Medulla oblongata (tissue), 1 donor: Measurements from ENCODE around the gene NTM.

Experiments used
- DNase-seq: peaks from one replicate; pipeline ENCODE4 v3.0.0-alpha.2; 2015; ENCODE audit errors: extremely low spot score

Gene NTM

DNA sequence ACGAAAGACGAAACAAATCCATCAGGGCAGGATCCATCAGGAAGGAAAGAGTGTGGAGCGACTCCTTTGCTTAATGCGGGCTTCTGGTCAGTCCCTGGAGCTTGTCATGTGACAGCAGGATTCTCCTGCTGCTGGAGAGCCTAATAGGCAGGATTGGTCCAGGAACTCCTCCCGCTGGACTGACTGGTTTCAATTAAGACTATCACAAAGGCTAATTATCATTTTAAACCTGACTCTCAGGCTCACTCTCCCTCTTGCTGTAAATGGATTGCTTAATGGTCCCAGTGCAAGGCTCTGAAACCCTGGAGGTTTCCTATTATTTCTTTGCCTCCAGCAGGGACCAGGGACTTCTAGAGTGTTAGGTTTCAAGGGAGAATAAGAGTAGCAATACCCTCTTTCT, 493.8 kb downstream of the NTM start:
- no peak for DNase-seq

DNA sequence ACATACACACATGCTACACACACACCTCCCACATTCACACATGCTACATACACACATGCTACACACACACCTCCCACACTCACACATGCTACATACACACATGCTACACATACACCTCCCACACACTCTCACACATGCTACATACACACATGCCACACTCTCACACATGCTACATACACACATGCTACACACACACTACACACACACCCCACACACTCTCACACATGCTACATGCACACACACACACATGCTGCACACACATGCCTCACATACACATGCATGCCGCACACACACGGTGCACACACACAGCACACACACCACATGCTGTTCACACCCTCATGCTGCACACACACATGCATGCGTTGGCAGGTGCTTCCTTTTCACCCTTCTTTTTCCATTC, 495.4 kb downstream of the NTM start:
- no peak for DNase-seq

DNA sequence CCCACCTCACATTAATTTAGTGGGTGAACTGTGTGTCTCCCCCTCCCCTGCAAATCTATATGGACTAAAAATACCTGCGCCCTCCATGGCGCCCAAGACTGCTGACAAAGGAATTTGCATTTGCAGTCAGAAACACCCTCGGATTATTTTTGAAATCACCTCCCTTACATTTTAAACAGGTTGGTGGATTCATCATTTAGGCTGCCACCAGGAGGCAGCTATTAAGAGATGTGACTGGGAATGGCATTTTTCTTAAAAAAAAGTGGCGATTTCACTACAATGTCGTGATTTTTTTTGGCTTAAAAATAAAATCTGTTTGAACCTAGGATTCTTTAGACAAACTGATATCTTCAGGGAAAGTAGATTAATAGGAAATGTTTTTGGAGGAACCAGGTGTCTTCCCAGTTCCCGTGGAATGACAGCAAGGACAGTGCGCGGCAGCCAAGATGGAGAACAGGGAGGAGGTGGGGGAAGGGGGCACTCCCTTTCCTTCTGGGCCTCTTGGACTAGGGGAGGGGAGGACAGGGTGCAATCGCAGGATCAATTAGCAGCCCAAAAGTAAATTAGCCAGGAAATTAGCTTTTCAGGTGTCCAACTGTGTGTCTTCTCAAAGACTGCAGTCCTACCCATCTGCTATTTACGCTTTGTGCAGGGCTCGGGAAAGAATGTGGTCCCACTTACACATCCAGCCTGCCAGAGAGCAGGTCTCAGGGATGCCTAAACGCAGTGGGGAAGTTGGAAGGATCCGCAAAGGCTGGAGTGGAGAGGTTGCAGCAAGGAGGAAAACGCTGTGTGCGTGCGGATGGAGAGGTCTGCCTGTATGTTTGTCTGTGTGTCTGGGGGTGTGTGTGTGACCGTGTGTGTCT, 496.4 kb downstream of the NTM start:
- DNase-seq, result no peak

DNA sequence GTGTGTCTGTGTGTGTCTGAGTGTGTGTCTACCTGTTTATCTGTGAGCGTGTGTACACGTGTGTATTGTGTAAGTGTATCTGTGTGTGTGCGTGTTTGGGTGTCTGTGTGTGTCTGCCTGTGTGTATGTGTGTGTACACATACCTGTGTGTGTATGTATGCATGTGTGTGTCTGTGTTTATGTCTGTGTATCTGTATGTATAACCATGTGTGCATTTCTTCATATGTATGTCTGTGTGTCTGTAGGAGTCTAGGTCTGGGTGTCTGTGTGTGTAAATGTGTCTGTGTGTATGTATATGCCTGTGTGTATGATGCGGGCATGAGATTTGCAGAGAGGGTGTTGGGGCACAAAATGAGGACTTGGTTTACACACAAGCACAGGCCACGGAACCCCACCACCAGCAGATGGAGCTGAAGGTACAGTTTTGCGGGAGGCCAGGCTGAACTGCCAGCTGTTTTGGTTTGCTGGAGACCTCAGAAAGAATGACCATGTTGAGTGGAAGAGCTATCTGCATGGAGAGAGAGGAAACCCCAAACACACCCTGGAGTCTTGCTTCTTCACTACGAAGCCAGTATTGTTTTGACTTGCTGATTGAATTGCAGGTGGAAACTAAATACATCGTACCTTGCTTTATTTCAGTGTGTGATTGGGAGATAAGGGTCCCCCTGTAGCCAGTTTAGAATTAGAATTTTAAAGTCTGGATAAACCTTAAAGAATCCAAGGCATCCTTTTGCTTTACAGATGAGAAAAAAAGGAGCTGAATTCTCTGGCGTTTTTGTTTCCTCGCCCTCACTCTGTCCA, 497.2 kb downstream of the NTM start:
- peak; percentile 87 for DNase-seq

DNA sequence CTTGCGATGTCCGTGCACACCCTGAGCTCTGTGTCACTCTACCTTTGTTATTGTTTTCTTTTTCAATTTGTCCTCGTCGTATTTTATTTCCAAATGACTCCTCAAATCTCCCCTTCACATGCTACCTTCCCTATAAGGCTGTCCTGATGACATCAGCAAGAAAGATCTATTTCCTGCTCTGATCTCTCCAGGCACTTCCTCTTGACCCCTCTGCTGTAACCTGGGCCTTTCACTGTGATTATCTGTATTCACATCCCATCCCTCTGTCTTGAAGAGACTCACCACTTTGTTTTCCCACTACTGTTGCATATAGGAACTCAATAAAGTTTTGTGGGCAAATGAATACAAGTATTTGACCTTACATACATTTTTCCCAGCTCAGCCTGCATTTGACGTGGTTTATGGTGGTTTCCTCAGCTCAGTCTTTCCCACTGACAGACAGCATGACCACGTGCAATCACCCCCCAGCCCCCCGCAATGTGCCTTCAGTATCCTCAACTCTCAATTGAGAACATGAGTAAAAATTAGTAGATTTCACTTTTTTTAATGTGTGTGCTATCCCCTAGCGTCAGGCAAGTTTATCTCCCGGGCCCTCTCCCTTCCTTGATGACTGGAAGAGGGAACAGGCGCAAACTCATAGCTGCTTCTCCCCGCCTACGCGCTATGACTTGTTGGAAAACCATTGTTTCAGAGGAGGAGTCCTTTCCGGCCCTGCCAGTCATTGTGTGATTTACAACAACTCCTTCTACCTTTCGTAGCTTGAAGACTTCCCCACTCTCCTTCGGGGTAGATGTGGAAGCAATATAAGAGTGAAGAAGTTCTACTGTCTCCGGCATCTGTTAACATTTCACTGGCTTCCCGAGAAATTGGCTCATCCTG, 498.5 kb downstream of the NTM start:
- no peak for DNase-seq

DNA sequence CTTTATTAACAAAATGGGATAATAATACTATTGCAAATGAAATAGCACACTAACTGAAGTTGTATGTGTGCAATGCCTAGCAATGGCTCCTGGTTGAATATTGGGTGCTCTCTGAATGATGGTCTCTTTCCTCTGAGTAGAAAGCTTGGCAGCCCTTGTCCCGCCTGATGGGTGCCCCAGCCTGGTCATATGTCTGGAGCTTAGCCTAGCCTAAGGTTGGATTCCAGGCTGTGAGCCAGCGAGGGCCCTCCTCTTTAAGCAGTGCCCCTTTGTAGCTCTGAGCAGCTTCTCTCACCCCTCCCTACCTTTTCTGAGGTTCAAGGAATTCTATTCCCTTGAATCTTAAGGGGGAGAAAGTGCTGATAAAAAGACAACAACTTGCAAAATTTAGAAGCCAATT, 499.9 kb downstream of the NTM start:
- DNase-seq, result no peak

DNA sequence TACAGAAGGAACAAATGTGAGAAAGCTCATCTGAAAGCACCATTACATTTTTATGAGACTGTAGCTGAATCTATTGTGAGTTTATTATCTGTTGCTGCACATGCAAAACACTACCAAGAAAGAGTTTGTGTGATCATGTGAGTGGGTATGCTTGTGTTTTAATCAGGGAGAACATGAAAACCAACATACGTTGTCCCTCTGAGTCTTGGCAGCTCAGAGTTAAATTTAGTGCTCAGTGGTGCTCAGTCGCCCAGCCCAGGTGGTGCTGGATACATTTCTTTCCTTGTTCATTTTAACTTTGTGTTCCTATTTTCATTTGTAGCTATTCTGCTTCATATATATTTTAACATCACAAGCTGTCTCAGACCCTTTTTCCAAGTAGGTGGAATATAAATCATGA, 500.6 kb downstream of the NTM start:
- DNase-seq, result no peak

DNA sequence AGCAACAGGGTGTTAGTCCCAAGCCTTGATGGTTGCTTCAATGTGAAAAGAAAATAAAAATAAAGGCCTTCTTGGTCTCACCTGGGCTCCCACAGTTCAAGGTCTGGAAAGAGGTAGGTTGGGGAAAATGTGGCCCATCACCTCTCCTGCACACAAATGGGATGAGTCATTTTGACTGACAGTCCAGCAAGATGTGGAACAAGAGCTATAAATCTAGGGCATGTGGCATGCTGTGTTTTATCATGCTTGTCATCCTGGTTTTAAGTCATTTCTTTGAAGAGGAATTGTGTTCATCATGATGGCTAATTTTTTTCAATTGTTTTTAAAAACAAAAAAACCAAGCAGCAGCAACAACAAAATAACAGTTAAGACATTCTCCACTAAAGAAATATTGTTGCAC, 503.7 kb downstream of the NTM start:
- DNase-seq, result no peak

DNA sequence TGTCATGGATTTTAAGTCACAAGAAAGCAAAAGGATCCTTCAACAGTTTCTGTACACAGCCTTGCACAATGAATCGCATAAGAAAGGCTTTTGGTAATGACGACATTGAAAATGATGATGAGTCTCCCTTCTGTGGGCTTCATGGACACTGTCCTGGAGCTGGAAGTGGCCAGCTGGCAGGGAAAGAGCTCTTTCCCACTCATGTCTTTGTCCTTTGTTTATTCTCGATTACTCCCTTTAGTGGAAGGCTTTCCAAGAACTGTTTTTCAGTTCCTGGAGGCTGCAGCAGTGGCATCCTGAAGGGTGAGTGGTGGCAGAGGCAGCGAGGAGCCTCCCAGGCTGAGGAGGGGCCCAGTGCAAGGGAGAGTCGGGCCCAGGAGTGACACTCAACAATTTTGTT, 505.2 kb downstream of the NTM start:
- peak; percentile 35 for DNase-seq

DNA sequence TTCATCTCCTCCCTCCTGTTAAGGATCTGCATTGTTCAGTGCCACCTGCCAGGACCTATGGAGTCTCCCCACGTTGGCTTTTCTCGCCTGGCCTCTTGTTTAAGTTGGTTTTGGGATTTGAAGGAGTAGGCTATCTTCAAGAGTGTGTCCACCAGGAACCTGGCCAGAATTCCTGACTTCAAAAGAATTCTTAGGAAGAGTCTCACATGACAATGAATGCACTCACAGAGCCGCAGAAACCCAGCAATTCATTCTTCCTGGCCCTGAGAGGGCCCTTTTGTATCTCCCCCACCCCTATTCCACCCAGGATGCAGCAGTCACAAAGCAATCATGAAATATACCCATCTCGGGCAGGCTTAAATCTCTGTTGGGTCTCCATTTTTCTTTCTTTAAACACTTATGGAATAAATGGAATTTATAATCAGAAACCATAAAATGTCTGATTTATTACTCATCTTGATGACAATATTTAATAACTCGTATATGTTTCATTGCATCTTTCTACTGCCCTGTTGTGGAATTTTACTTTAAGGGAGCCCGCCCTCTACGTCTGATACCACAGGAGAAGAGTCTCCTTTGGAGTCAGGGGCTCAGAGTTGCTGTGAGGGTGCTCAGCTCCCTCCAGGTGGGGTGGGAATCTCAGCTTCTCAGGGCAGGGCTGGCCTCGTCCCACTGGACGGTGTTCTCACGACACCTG, 507.0 kb downstream of the NTM start:
- DNase-seq, result no peak

DNA sequence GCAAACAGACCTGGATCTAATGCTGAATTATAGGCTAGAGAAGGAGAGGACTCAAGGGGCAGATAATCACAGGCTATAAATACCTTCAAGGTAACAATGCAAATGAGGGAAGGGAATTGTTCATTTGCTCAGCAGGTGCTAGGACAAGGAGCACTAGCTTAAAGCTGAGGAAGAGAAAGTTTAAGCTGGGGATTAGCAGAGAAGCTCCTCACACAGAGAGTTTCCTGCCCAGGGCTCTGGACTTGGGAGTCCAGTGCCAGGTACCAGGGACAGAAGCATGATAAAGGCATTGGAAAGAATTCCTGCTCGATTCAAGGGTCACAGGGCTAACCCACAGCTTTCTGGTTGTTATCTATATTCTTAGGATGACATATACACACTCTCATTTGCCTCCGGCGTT, 509.9 kb downstream of the NTM start:
- no peak for DNase-seq

DNA sequence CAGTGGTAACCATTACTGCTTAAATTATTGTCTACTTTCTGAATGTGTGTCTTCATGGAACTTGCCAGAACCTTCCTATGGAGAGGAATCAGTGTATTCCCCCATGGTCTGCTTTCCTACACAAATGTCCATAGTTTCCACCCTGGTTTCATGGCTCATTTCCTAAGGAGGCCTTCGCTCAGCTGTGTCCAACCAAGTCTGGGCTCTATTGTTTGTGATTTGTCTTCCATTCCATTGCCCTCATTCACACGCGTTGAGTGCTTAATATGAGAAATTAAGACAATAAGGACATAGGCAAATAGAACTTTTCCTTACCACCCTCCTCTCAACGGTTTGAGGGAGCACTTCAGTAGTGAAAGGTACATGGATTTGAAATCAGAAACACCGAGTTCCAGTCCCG, 510.6 kb downstream of the NTM start:
- DNase-seq, result no peak

DNA sequence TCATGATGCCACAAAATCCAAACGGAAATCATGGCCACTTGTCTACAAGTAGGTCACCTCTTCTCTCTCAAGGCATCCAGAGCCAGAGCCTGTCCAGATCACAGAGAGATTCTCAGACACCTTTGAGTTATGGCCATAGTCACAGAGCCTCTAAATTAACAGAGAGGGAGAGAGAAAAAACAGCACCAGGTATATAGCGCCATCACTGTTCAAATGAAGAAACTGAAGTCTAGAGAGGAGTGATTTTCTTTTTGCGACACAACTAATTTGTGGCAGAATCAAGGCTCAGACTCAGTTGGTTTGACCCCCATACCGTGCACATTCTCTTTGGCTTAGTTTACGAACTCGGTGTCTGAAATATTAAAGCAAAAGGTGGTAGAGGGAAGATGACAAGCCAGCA, 512.9 kb downstream of the NTM start:
- DNase-seq, result no peak

DNA sequence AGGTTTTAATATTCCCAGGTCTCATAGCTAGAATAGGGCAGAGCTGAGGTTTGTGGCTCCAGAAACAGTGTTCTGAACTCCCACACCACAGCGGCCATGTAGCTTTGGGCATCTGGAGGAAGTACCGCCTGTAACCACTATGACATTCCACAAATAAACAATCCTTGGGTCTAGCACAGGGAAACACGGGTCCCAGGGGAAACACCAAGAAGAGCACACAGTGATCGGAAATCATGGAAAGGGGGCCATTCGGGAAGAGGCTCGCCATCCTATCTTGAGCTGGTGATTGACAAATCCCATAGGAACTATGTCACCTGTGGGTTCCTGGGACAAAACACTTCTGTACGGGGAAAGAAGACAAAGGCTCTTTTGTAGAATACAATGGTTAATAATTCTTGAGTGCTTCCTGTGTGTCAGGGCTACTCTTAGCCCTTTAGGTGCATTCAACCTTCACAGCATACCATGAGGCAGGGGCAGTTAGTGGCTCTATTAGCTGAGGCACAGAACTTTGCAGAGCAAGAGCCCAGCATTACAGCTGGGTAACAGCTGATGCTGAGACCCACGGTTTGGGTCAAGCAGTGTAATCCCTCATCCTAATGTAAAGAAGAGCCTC, 514.2 kb downstream of the NTM start:
- no peak for DNase-seq

DNA sequence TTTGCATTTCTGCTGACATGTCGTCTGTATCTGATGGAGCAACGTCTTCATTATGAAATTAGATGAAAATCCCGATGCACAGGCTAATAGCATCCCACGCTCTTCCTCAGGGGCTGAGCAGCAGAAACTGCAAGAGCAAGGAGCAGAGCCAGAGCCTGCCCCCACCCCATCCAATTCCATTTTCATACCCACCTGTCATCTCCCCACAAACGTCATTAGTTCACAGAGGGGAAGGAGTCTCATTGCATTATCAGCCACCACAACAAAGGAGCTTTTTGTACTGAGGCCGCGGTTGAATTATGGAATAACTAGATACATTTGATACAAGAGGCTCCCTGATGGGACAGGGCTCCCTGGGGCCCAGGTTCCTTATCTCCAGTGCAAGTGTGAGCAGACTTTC, 515.0 kb downstream of the NTM start:
- no peak for DNase-seq

DNA sequence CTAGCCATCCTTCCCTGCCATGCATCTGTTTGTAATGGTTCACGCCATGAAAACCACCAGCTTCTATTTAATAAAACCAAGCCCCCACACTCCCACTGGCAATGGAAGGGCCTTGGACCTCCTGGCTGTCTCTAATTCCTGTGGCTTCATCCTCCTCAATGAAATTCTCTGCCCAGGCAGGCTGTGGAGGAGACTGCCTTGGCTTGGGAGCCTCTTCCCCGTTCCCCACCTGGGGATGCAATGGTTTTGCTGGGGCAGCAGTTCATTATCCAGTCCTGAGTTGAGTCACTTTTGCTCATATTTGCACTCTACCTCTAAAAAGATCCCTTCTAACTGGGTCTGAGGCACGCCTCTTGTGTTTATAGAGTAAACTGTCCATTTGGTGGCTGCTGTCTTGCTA, 515.8 kb downstream of the NTM start:
- no peak for DNase-seq

DNA sequence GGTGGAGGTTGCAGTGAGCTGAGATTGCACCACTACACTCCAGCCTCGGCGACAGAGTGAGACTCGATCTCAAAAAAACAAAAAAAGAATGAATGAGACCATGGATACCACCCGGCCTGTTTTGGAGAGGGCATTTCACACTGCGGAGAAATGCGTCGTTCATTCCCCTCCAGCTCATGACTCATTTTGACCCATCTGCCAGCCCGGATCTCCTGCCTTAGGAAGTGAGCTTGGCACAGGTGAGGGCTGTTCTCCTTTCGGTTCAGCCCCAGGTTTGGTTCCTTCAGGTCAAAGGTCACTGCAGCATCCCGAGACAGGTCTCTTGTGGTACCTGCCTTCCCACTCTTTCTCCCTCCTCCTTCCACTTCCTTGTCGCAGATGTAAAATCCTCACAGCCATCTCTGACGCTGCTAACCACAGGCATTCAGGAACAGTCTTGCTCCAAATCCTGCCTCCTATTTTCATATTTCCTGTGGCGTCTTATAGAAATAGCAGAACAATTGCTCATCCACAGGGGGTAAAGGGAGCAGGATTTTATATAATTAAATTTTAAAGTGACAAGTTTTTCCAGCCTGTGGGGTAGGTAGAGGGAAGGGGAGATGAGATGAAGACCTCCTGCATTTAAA, 517.9 kb downstream of the NTM start:
- no peak for DNase-seq

DNA sequence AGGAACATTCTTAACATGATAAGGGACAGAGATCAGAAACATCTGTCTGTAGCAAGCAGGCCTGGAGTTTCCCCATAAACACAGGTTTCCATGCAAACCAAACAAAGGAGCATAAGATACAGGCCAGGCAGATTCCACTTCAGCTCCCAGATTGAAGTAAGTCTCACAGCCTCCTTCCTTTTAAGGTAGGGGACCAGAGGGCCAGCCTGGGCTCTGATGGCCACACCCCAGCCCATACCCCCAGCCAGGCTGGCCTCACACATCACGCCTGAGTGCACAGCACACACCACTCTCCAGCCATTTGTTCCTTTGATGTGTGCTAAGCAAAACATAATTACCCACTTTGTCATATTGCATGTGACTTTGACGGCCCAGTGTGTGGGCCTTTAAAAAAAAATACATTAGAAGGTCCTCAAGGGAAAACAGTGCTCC, 518.7 kb downstream of the NTM start:
- no peak for DNase-seq

DNA sequence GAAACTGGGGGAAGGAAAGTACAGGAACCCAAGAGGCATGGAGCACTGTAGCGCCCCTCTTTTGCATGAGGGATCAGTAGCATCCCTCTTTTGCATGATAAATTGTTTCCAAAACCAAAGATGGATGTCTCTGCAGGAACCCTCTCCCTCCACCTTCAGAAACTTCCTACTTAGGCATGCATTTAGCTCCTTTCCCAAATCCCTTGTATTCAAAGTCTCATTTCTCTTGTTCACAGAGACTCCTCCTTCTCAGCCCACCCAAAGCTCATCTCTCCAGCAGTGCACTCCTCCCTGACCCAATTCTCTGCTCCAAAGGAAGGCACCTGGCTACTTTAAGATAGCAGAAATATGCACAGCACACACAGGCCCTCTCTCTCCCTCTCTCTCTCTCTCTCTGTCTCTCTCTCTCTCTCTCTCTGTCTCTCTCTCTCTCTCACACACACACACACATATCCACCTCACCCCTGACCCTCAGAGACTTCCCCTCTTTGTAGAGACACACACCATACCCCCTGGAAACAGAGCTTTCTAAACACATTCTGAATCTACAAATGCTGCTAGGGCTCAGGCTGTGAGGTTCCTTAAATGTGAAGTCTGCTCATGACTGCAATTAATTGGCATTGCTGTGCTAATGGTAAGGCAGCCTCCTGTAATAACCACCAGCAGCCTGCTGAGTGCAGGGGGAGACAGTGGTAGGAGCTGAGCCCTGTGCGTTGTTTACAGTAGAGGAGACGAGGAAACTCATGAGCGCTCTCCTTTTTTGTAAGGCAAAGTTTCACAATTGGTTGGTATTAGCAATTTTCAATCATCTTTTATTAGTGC, 519.6 kb downstream of the NTM start:
- no peak for DNase-seq
